GM21367 (cell line): ENCODE data around the gene ADCY10.
"Not testable (repeated sequence)": the region's sequence is repeated elsewhere in the genome, so short reads cannot be mapped to it uniquely, and the experiment has no call there.

ENCODE experiments used
- ATAC-seq: cut with Tn5 transposase; IDR thresholded peaks from one replicate; pipeline ENCODE4 v1.9.1; 2021; ENCODE audit not compliant: unreplicated experiment

ADCY10 gene

GRCh38 chr1:167815650-167816049, 98.3 kb downstream of the ADCY10 start:
- ATAC-seq = no peak

- ATAC-seq = no peak
Observed at GRCh38 chr1:167812972-167813371, 101.0 kb downstream of the ADCY10 start.

GRCh38 chr1:167808690-167809089, 105.2 kb downstream of the ADCY10 start:
- no peak for ATAC-seq

DNA sequence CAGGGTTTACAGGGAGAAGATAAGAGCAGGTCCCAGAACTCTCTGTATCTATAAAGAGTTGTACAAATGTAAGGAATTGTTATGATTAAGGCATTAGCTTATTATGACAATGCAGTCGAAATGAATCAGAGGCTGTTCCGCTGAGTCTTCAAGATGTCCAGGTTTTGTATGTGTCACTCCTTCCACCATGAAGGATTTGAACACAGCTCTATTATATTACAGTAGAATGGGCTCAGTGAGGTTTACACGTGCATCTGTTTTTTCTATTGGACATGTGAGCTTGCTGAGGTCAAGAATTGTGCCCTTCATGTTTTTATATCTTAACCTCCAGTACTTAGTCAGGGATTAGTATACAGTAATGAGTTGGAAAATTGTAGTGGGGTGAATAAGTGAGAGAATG, 105.8 kb downstream of the ADCY10 start:
- ATAC-seq = no peak

DNA sequence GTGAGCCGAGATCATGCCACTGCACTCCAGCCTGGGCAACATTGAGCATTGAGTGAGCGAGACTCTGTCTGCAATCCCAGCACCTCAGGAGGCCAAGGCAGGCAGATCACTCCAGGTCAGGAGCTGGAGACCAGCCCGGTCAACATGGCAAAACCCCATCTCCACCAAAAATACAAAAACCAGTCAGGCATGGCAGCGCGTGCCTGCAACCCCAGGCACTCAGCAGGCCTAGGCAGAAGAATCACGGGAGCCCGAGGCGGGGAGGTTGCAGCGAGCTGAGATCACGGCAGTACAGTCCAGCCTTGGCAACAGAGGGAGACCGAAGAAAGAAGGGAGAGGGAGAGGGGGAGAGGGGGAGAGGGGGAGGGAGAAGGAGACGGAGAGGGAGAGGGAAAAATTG, 107.3 kb downstream of the ADCY10 start:
- ATAC-seq = not testable (repeated sequence)

- not testable (repeated sequence) for ATAC-seq
Observed at GRCh38 chr1:167806235-167806634, 107.7 kb downstream of the ADCY10 start.

- ATAC-seq = no peak
Observed at GRCh38 chr1:167805041-167805556, 108.8 kb downstream of the ADCY10 start.

DNA sequence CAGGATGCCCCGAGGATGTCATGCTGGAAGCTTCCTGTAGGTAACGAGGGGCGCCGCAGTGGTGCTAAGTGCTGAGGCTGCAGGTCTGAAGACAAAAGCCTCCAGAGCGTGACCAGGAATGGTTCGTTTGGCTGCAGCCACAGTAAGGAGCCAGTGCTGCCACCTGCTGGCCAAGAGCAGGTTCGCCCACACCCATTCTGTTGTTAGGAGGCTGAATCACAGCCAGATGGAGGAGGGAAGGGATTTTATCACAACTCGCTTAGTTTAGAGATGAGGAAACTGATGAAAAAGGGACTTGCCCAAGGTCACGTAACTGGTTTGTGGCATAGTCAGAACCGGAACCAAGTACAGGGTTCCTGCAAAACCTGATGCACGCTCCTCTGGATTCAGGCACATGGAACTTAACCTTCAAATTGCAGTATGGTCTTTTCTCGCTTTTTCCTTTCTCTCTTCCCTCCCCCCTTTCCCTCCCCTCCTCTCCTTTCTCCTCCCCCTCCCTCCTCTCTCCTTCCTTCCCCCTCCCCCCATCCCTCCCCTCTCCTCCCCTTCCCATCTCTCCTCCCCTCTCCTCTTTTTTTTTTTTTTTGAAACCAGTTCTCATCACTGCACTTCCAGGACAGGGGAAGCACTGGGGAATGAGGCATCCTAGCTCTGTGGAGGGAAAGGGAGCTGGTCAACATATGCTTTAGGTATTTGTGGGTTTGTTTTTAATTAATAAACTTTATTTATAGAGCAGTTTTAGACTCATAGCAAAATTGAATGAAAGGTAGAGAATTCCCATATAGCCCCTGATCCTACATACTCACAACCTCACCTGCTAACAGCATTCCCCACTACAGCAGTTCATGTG, 110.4 kb downstream of the ADCY10 start:
- ATAC-seq = peak; percentile 89

- no peak for ATAC-seq
Observed at GRCh38 chr1:167802235-167802634, 111.7 kb downstream of the ADCY10 start.

DNA sequence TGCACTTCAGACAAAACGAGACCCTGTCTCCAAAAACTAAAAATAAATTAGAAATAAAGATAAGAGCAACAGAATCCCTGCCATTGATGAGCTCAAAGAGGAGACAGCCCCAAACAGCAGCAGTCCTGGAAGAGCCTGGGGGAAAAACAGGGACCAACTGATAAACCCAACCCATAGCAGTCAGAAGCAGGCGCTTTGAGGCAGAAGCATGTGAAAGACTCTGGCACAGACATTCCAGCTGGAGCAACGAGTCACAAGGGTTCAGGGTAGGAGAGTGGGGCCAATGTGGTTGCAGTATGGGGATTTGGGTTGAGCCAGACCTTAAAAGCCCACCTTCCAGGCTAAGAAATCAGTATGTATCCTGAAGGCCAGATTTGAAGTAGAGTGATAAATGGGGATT, 113.7 kb downstream of the ADCY10 start:
- ATAC-seq = no peak

DNA sequence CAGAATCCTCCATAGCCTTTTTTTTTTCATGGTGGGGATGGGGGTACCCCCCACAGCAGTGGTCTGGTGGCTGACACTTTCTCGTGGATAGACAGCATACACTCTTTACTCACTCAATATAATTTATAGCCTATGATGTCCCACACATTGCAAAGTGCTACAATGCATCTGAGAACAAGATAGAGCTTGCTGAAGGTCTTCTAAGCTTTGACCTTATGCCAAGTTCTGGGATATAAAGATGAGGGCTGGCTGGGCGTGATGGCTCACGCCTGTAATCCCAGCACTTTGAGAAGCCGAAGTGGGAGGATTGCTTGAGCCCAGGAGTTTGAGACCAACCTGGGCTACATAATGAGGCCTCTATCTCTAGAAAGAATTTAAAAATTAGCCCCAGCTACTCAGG, 114.2 kb downstream of the ADCY10 start:
- ATAC-seq = no peak

- ATAC-seq = no peak
Observed at GRCh38 chr1:167798952-167799351, 115.0 kb downstream of the ADCY10 start.

- ATAC-seq = no peak
Observed at GRCh38 chr1:167797015-167797414, 116.9 kb downstream of the ADCY10 start.

GRCh38 chr1:167795810-167796740, 117.9 kb downstream of the ADCY10 start:
- ATAC-seq = no peak

DNA sequence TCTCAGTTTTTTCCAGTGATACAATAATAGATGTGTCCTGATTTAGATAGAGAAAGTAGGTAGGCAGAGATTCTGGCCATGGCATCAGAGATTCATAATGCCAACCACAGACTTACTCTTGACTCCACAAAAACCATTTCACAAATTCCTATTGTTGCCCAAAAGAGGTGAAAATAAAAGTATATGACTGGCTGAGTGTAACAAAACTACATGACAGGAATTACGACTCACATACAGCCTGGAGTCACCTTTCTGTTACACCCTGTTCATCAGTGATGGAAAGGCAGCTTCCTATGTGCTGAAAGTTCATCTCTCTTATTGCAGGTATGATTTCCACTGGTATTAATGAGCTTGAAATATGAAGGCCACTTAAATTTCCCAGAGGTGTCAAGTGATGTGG, 119.9 kb downstream of the ADCY10 start:
- ATAC-seq = no peak

DNA sequence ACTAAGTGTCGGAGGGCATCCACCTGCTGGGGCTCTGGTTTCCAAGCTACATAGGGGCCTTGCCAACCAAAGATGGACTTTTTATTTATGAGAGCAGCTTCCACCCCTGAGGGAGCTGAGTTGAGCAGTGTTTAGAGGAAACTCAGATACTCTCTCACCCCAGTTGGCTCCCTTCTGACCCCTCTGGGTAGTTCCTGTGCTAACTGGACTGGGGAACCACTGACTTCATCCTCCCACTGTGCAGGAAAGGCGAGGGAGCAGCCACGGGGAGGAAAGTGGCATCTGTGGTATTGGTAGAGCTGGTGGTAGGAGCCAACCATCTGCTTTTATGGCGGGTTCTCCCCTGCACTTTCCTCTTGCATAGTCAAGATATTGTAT, 121.8 kb downstream of the ADCY10 start:
- ATAC-seq = no peak

GRCh38 chr1:167791281-167792187, 122.4 kb downstream of the ADCY10 start:
- ATAC-seq = no peak

DNA sequence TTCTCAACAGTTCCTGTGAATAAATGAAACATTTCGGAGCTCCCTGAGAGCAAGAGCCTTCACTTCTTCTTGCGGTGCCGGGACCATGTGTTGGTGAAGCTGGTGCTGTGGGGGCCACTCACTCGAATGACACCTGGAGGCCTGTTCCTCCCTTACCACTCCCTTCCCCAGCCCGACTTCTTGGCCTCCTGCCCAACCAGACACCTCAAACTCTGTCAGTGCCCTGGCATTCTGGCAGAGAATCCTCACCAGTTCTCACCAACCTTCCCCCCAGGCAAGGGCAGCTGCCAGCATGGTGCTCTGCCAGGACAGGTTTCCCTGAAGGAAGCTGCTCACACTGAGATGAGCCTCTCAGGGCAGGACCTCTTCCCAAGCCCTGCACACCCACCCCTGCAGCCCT, 123.8 kb downstream of the ADCY10 start:
- ATAC-seq = no peak

- ATAC-seq = no peak
Observed at GRCh38 chr1:167789501-167789900, 124.4 kb downstream of the ADCY10 start.

GRCh38 chr1:167786502-167786901, 127.4 kb downstream of the ADCY10 start:
- no peak for ATAC-seq
